NCI-H345 treated with DMSO at 0.1 percent for 48 hours (cell line): ENCODE results near the gene RABEP2.
"Not testable (repeated sequence)": the region's sequence is repeated elsewhere in the genome, so short reads cannot be mapped to it uniquely, and the experiment has no call there.

Source experiments
- DNase-seq: peaks from one replicate; lab custom pipeline; 2025; ENCODE audit not compliant: unreplicated experiment; lab: John Stamatoyannopoulos, UW

The RABEP2 gene

GRCh38 chr16:28904363-28904762 lies 20.7 kb downstream of the RABEP2 start:
- DNase-seq: no peak

GRCh38 chr16:28903344-28904042 lies 21.5 kb downstream of the RABEP2 start:
- DNase-seq: no peak

- no peak for DNase-seq
Observed at GRCh38 chr16:28902909-28903308, 22.1 kb downstream of the RABEP2 start.

- DNase-seq: no peak
Observed at GRCh38 chr16:28901862-28902261, 23.2 kb downstream of the RABEP2 start.

- DNase-seq: no peak
Observed at GRCh38 chr16:28900601-28901000, 24.4 kb downstream of the RABEP2 start.

- no peak for DNase-seq
Observed at GRCh38 chr16:28899882-28900590, 25.0 kb downstream of the RABEP2 start.

- no peak for DNase-seq
Observed at GRCh38 chr16:28898942-28899341, 26.1 kb downstream of the RABEP2 start.

- DNase-seq: no peak
Observed at GRCh38 chr16:28898266-28898665, 26.8 kb downstream of the RABEP2 start.

GRCh38 chr16:28897826-28898225 lies 27.2 kb downstream of the RABEP2 start:
- no peak for DNase-seq

- DNase-seq: no peak
Observed at GRCh38 chr16:28895609-28896008, 29.4 kb downstream of the RABEP2 start.

GRCh38 chr16:28893291-28893690 lies 31.7 kb downstream of the RABEP2 start:
- no peak for DNase-seq

GRCh38 chr16:28891964-28892890 lies 32.8 kb downstream of the RABEP2 start:
- DNase-seq: no peak

GRCh38 chr16:28890355-28890754 lies 34.7 kb downstream of the RABEP2 start:
- DNase-seq: not testable (repeated sequence)

GRCh38 chr16:28886945-28887344 lies 38.1 kb downstream of the RABEP2 start:
- DNase-seq: no peak

- DNase-seq: no peak
Observed at GRCh38 chr16:28884045-28884444, 41.0 kb downstream of the RABEP2 start.

- no peak for DNase-seq
Observed at GRCh38 chr16:28883221-28883996, 41.6 kb downstream of the RABEP2 start.

- DNase-seq: no peak
Observed at GRCh38 chr16:28882551-28883160, 42.4 kb downstream of the RABEP2 start.

- not testable (repeated sequence) for DNase-seq
Observed at GRCh38 chr16:28881565-28881964, 43.5 kb downstream of the RABEP2 start.

- no peak for DNase-seq
Observed at GRCh38 chr16:28880955-28881354, 44.1 kb downstream of the RABEP2 start.

- no peak for DNase-seq
Observed at GRCh38 chr16:28880589-28880915, 44.5 kb downstream of the RABEP2 start.
